Gastroesophageal sphincter (tissue), 4 donors: ENCODE data around the gene TIAL1. TPM values are rescaled to one million over a fixed set of nuclear protein-coding genes. Genes with fewer than 3 reads are reported as not detected.

Experiments used
- ATAC-seq: fragments of 150-250 bp; one replicate; pipeline ENCODE4 v1.9.1; 2016; ENCODE audit warnings: mild to moderate bottlenecking, moderate library complexity
- H3K27ac ChIP-seq, 4 donors: fragments of 200-600 bp; sonication (generic) in 3 of 4; 1 replicate in 3 of 4; 2 replicates in 1 of 4; pipeline ENCODE4 v1.5.1; 2016 to 2019
- H3K27me3 ChIP-seq: fragments of 200-600 bp; sonication (generic); one replicate; pipeline ENCODE4 v1.5.1; 2019
- H3K36me3 ChIP-seq, 2 donors: fragments of 200-600 bp; sonication (generic); one replicate each; pipeline ENCODE4 v1.5.1; 2019; ENCODE audit warnings: control low read depth in 1 of 2
- H3K4me1 ChIP-seq, 3 donors: fragments of 200-600 bp; sonication (generic); 1 replicate in 2 of 3; 2 replicates in 1 of 3; pipeline ENCODE4 v1.5.1; 2016 to 2019; ENCODE audit warnings: control low read depth in 2 of 3
- H3K4me3 ChIP-seq, 2 donors: fragments of 200-600 bp; sonication (generic); one replicate each; pipeline ENCODE4 v1.5.1; 2019; ENCODE audit warnings: mild to moderate bottlenecking in 1 of 2, moderate library complexity in 1 of 2
- H3K9me3 ChIP-seq, 3 donors: fragments of 200-600 bp; sonication (generic); one replicate each; pipeline ENCODE4 v1.5.1; 2017 to 2019; ENCODE audit warnings: control low read depth in 2 of 3
- CTCF ChIP-seq, 4 experiments: fragments of 200-600 bp in 2 of 4; fragments of 450-650 bp in 2 of 4; sonication (generic) in 1 of 4; IDR thresholded peaks; one replicate each; pipeline ENCODE4 v1.5.1; 2017 to 2019; ENCODE audit warnings: antibody characterized with exemption in 4 of 4, mild to moderate bottlenecking in 2 of 4, moderate library complexity in 2 of 4
- EP300 ChIP-seq: sonication (generic); formaldehyde crosslinking; IDR thresholded peaks from one replicate; pipeline ENCODE4 v1.6.1; 2017; ENCODE audit warnings: antibody characterized with exemption, mild to moderate bottlenecking
- POLR2A ChIP-seq, 2 donors: fragments of 450-650 bp; IDR thresholded peaks; one replicate each; pipeline ENCODE4 v1.6.1; 2017; ENCODE audit warnings: antibody characterized with exemption in 2 of 2, mild to moderate bottlenecking in 2 of 2, moderate library complexity in 1 of 2
- POLR2AphosphoS5 ChIP-seq: sonication (generic); formaldehyde crosslinking; IDR thresholded peaks from one replicate; pipeline ENCODE4 v1.6.1; 2017; ENCODE audit warnings: antibody characterized with exemption
- whole genome bisulfite sequencing, 2 donors: methylation state at CpG; one replicate each; pipeline ENCODE4 v1.1.5; 2018; ENCODE audit warnings: low coverage in 1 of 2; 5-methylcytosine and 5-hydroxymethylcytosine counted together
- total RNA-seq, 4 donors: library from RNA; depleted of rRNA; stranded (reverse); fragments of >200 nt; gene quantifications; one replicate each; pipeline ENCODE4 v1.1.0, GENCODE V29; 2016

TIAL1 gene
- total RNA-seq, 4 donors from 2014 or later = 53.6 to 117 (median 57.9) TPM

DNA sequence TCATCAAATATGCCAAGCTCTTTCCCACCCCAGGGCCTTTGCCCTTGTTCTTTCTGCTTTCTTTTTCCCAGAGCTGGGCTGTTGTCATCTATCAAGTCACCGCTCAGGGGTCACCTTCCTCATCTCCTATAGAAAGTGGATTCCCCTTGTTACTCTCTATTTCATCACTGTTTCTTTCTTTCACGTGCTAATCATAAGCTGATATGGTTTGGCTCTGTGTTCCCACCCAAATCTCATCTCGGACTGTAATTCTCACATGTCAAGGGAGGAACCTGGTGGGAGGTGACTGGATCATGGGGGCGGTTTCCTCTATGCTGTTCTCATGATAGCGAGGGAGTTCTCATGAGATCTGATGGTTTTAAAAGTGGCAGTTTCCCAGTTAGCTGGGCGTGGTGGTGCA, 17.0 kb upstream of the TIAL1 start:
- WGBS, 2 donors = 81% methylated on average over 4 of the region's 6 CpGs; no CpG with 5 or more reads in 1 of the 2 donors
- Histone ChIP-seq H3K27ac (no peak overlapping the region), H3K4me1 (peaks cover 0 to 8% (median 0%) of the 10 kb centered on the region in 3 donors), H3K36me3 (no peaks in the 10 kb centered on the region), H3K27me3 (no peaks in the 10 kb centered on the region), H3K4me3 (no peak overlapping the region), H3K9me3 (no peaks in the 10 kb centered on the region)
- no peak for ATAC-seq
- TF ChIP-seq EP300 (no peak), POLR2AphosphoS5 (no peak), CTCF (IDR thresholded peaks at IDR 0.05) (no peak), POLR2A (IDR thresholded peaks at IDR 0.05) (no peak)

- WGBS, 2 donors = 63 to 93% methylated on average over 2 to 3 of the region's 4 CpGs
- H3K27me3 ChIP-seq = no peaks in the 10 kb centered on the region
- H3K36me3 ChIP-seq = no peaks in the 10 kb centered on the region
- H3K4me1 ChIP-seq = peaks cover 0 to 9% (median 3%) of the 10 kb centered on the region in 3 donors
- no peak for ATAC-seq
- no peak overlapping the region for H3K27ac ChIP-seq
- TF ChIP-seq POLR2A (IDR thresholded peaks at IDR 0.05) (no peak), POLR2AphosphoS5 (no peak), EP300 (no peak), CTCF (IDR thresholded peaks at IDR 0.05) (no peak)
- H3K4me3 ChIP-seq = no peak overlapping the region
- no peaks in the 10 kb centered on the region for H3K9me3 ChIP-seq
Observed at GRCh38 chr10:119611433-119611832, 14.7 kb upstream of the TIAL1 start.

- H3K4me3 ChIP-seq = no peak overlapping the region
- TF ChIP-seq POLR2A (IDR thresholded peaks at IDR 0.05) = no peak
- TF ChIP-seq EP300 = no peak
- TF ChIP-seq CTCF (IDR thresholded peaks at IDR 0.05) = no peak
- no peak for TF ChIP-seq POLR2AphosphoS5
- WGBS, 2 donors = 86 to 95% methylated on average over 1 to 4 of the region's 4 CpGs
- peaks cover 0 to 9% (median 3%) of the 10 kb centered on the region in 3 donors for H3K4me1 ChIP-seq
- no peak for ATAC-seq
- no peaks in the 10 kb centered on the region for H3K27me3 ChIP-seq
- H3K9me3 ChIP-seq = no peaks in the 10 kb centered on the region
- H3K36me3 ChIP-seq = no peaks in the 10 kb centered on the region
- H3K27ac ChIP-seq = no peak overlapping the region
Observed at GRCh38 chr10:119609516-119609915, 12.8 kb upstream of the TIAL1 start.

- WGBS, 2 donors = 15 to 22% methylated on average over 11 to 14 of the region's 15 CpGs
- no peaks in the 10 kb centered on the region for H3K9me3 ChIP-seq
- no peak overlapping the region for H3K27ac ChIP-seq
- TF ChIP-seq EP300 = no peak
- TF ChIP-seq CTCF (IDR thresholded peaks at IDR 0.05) = peak; percentile 36 to 82 (median 50)
- peak; percentile 72 for ATAC-seq
- no peaks in the 10 kb centered on the region for H3K36me3 ChIP-seq
- H3K4me3 ChIP-seq = no peak overlapping the region
- peaks cover 0 to 9% (median 3%) of the 10 kb centered on the region in 3 donors for H3K4me1 ChIP-seq
- no peaks in the 10 kb centered on the region for H3K27me3 ChIP-seq
Observed at GRCh38 chr10:119608316-119609155, 11.8 kb upstream of the TIAL1 start.

GRCh38 chr10:119604468-119604867, 7.7 kb upstream of the TIAL1 start:
- Histone ChIP-seq H3K27ac (no peak overlapping the region), H3K4me3 (no peak overlapping the region), H3K9me3 (no peaks in the 10 kb centered on the region), H3K36me3 (no peaks in the 10 kb centered on the region), H3K27me3 (no peaks in the 10 kb centered on the region), H3K4me1 (peaks cover 0 to 9% (median 3%) of the 10 kb centered on the region in 3 donors)
- TF ChIP-seq POLR2A (IDR thresholded peaks at IDR 0.05) = no peak
- TF ChIP-seq POLR2AphosphoS5 = no peak
- no peak for TF ChIP-seq CTCF (IDR thresholded peaks at IDR 0.05)
- no peak for TF ChIP-seq EP300
- ATAC-seq = no peak
